Testis (tissue), 2 donors: ENCODE measurements around the gene CNDP1.

Source experiments
- CTCF ChIP-seq, 3 experiments: fragments of 450-650 bp in 2 of 3; fragments of 200-600 bp in 1 of 3; sonication (generic) in 1 of 3; IDR thresholded peaks; one replicate each; pipeline ENCODE4 v1.5.1; 2016 to 2019; ENCODE audit warnings: antibody characterized with exemption in 3 of 3, mild to moderate bottlenecking in 2 of 3, moderate library complexity in 1 of 3
- POLR2A ChIP-seq: fragments of 450-650 bp; IDR thresholded peaks from one replicate; pipeline ENCODE4 v1.6.1; 2017; ENCODE audit warnings: antibody characterized with exemption, mild to moderate bottlenecking, moderate library complexity

GRCh38 chr18:74540652-74541421, 6.5 kb downstream of the CNDP1 start:
- TF ChIP-seq CTCF (IDR thresholded peaks at IDR 0.05) (no peak), POLR2A (no peak)
